ENCODE results near the gene KRTAP4-6. TPM values are rescaled to one million over a fixed set of nuclear protein-coding genes. Genes with fewer than 3 reads are reported as not detected.
"Not testable (repeated sequence)": the region's sequence is repeated elsewhere in the genome, so short reads cannot be mapped to it uniquely, and the experiment has no call there.

The KRTAP4-6 gene
- polyA plus RNA-seq, 1 experiment: not detected

DNA sequence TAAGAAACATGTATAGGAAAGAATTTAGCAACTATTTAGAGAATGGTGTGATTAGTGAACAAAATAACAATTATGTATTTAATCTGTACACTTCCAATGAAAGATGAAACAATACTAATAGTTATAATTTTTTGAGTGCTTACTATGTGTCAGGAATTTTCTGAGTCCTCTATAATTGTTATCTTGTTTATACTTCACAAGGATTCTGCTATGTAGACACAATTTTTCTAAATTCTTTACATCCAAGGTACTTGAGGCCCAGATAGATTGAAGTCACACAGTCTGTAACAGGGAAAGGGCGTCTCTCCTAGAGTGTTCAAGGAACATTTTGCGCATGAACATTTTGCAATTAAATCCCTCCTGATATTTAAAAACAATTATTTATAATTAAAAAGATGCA is 15.3 kb downstream of the KRTAP4-6 start:
- DNase-seq (ENCODE audit: low read depth, low spot score): no peak
- CTCF ChIA-PET: interaction anchor here (1.2 kb wide), 1 partner anchor 424 kb away, joined by 6 read pairs; no protein-coding TSS in a partner anchor

DNA sequence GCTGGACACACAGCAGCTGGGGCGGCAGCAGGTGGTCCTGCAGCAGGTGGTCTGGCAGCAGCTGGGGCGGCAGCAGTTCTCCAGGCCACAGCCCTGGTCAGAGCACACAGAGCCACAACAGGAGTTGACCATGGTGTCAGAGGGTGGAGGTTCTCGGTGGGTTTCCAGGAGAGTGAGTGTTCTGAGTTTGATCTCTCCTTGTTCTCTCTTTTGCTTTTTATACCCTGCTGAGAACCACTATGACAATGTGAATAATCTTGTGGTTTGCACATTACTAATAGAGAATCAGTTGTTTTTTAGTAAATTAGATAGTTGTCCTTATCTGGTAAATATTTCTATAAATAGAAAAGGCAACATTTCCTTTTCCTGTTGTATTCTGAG is 16.4 kb downstream of the KRTAP4-6 start, which contains the start of gene KRTAP4-12:
Gene KRTAP4-12 (minus strand): TSS at position 192 of the 381 bp plus-strand sequence. CDS start 60 bp downstream, at position 132.
- DNase-seq (ENCODE audit: low read depth, low spot score); H3K9me3 ChIP-seq (ENCODE audit: control insufficient read depth, insufficient read depth, low read length); H3K27ac ChIP-seq (ENCODE audit: low read depth, low read length); H3K4me3 ChIP-seq (ENCODE audit: low read depth, low read length); POLR2A ChIA-PET; H3K27me3 ChIP-seq (ENCODE audit: control insufficient read depth, insufficient read depth, low read length): not testable (repeated sequence)
- CTCF ChIA-PET: interaction anchor here (1.2 kb wide), 1 partner anchor 425 kb away, joined by 6 read pairs; no protein-coding TSS in a partner anchor

More for the DNA sequence above, 15.3 kb downstream of the KRTAP4-6 start:
- TF ChIP-seq, protein P1, sequence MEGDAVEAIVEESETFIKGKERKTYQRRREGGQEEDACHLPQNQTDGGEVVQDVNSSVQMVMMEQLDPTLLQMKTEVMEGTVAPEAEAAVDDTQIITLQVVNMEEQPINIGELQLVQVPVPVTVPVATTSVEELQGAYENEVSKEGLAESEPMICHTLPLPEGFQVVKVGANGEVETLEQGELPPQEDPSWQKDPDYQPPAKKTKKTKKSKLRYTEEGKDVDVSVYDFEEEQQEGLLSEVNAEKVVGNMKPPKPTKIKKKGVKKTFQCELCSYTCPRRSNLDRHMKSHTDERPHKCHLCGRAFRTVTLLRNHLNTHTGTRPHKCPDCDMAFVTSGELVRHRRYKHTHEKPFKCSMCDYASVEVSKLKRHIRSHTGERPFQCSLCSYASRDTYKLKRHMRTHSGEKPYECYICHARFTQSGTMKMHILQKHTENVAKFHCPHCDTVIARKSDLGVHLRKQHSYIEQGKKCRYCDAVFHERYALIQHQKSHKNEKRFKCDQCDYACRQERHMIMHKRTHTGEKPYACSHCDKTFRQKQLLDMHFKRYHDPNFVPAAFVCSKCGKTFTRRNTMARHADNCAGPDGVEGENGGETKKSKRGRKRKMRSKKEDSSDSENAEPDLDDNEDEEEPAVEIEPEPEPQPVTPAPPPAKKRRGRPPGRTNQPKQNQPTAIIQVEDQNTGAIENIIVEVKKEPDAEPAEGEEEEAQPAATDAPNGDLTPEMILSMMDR (IDR thresholded peaks at IDR 0.05; ENCODE audit: low read depth, low read length): no peak
- no peak overlapping the region for H3K4me3 ChIP-seq (ENCODE audit: low read depth, low read length)
- H3K9me3 ChIP-seq (ENCODE audit: control insufficient read depth, insufficient read depth, low read length): no peaks in the 10 kb centered on the region
- POLR2A ChIA-PET: no interaction called here
- H3K27ac ChIP-seq (ENCODE audit: low read depth, low read length): no peak overlapping the region
- H3K27me3 ChIP-seq (ENCODE audit: control insufficient read depth, insufficient read depth, low read length): no peaks in the 10 kb centered on the region

DNA sequence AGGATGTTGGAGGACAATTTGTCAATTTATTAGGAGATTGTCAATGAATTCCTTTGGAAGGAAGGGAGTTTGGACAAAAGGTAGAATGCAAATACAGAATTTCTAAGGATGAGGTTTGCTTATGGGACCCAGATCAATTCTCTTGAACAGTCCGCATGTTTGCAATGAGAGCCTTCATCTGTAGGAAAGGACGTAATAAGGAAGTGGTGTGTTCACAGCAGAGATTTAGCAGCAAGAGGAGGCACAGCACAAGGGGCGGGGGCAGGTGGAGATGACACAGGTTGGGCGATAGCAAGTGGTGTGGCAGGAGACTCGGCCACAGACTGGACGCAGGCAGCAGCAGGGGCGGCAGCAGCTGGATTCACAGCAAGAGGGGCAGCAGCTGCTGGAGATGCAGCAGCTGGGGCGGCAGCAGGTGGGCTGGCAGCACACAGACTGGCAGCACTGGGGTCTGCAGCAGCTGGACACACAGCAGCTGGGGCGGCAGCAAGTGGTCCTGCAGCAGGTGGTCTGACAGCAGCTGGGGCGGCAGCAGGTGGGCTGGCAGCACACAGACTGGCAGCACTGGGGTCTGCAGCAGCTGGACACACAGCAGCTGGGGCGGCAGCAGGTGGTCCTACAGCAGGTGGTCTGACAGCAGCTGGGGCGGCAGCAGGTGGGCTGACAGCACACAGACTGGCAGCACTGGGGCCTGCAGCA is 16.9 kb downstream of the KRTAP4-6 start:
- POLR2A ChIA-PET; H3K9me3 ChIP-seq (ENCODE audit: control insufficient read depth, insufficient read depth, low read length); H3K27me3 ChIP-seq (ENCODE audit: control insufficient read depth, insufficient read depth, low read length); CTCF ChIA-PET; DNase-seq (ENCODE audit: low read depth, low spot score); H3K4me3 ChIP-seq (ENCODE audit: low read depth, low read length); H3K27ac ChIP-seq (ENCODE audit: low read depth, low read length): not testable (repeated sequence)

DNA sequence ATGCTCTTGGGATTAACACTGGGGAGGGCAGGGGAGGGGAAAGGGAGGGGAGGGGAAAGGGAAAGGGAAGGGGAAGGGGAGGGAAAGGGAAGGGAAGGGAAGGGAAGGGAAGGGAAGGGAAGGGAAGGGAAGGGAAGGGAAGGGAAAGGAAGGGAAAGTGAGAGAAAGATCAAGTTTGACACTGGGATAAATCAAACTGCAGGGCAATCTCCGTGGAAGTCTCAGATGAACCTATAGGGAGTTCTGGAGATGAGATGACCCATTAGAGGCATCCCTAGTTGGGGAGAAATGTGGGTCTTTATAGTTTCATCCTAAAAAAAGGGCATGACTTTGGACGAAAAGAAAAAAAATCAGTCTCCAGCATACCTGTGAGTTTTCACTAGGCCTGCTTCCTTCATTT is 18.6 kb downstream of the KRTAP4-6 start:
- H3K9me3 ChIP-seq (ENCODE audit: control insufficient read depth, insufficient read depth, low read length): no peaks in the 10 kb centered on the region
- no peak for DNase-seq (ENCODE audit: low read depth, low spot score)
- POLR2A ChIA-PET: no interaction called here
- CTCF ChIA-PET: no interaction called here
- no peak overlapping the region for H3K27ac ChIP-seq (ENCODE audit: low read depth, low read length)
- TF ChIP-seq, protein P1 (IDR thresholded peaks at IDR 0.05; ENCODE audit: low read depth, low read length): no peak
- no peaks in the 10 kb centered on the region for H3K27me3 ChIP-seq (ENCODE audit: control insufficient read depth, insufficient read depth, low read length)
- no peak overlapping the region for H3K4me3 ChIP-seq (ENCODE audit: low read depth, low read length)

DNA sequence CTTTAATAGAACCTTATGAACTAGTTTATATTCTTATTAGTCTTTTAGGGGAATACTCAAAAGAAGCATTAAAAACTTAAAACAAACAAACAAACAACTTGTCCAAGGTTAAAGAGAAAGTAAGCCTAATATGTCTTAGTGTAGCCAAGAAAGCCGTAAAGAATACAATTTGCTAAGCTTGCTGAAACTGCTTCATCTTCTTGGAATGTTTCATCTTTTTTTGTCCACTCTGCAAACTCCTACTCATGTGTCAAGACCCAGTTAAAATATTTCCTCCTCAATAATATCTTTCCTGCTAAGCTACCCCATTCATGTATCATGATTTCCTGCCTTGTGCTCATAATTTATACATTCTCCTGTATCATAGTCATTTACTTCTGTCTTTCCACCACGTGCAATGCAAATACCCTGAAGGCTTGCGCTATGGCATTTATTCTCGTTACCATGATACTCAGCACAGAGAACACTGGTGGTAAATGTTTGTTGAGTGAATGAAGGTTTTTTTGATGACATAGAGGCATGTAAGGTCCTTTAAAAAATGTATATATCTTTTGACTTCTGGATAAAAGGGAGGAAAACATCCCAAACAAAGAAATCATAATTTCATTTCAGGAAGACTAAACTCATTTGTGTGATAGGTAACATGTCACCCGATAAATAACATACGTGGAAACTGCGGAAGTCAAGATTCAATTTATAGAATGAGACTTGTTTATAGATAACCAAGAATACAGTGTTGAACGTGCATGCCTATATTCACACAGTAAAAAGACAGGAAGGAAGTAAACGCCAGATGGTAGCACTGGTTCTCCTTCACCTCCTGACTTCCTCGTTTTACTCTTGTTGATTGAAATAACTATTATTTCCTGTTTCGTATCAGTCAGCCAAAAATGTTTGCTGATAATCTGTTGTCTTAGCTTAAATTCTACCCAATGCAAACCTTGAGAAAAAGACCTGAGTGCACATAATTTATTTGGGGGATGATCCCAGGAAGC is 20.4 kb downstream of the KRTAP4-6 start:
- CTCF ChIA-PET: not testable (repeated sequence)

DNA sequence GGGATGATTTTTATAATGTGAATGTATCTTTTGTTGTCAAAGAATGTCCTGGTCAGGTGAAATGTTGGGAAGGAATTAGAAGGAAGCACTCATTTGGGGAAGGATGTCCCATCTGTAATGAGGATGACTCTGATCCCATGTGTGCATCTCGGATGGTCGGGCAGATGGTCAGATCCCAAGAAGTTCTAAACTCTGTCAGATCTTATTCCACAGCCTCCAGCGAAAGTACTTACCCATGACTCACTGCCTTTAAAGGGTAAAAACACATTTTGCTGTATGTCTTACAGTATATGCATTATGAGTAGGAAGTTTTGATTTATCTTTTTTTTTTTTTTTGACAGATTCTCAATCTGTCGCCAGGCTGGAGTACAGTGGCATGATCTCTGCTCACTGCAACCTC is 21.6 kb downstream of the KRTAP4-6 start:
- TF ChIP-seq, protein P1 (IDR thresholded peaks at IDR 0.05; ENCODE audit: low read depth, low read length): no peak
- no peak for DNase-seq (ENCODE audit: low read depth, low spot score)

More for the DNA sequence above, 20.4 kb downstream of the KRTAP4-6 start:
- H3K4me3 ChIP-seq (ENCODE audit: low read depth, low read length); H3K27ac ChIP-seq (ENCODE audit: low read depth, low read length); H3K27me3 ChIP-seq (ENCODE audit: control insufficient read depth, insufficient read depth, low read length); H3K9me3 ChIP-seq (ENCODE audit: control insufficient read depth, insufficient read depth, low read length); POLR2A ChIA-PET; DNase-seq (ENCODE audit: low read depth, low spot score): not testable (repeated sequence)

DNA sequence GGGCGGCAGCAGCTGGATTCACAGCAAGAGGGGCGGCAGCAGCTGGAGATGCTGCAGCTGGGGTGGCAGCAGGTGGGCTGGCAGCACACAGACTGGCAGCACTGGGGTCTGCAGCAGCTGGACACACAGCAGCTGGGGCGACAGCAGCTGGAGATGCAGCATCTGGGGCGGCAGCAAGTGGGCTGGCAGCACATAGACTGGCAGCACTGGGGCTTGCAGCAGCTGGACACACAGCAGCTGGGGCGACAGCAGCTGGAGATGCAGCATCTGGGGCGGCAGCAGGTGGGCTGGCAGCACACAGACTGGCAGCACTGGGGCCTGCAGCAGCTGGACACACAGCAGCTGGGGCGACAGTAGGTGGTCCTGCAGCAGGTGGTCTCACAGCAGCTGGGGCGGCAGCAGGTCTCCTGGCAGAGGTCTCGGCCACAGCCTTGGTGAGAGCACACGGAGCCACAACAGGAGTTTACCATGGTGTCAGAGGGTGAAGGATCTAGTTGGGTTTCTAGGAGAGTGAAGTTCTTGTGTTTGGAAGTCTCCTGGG is 22.4 kb downstream of the KRTAP4-6 start, which contains the start of gene KRTAP4-11:
Gene KRTAP4-11 (minus strand): TSS at position 528 of the 541 bp plus-strand sequence. CDS start 58 bp downstream, at position 470.
- H3K9me3 ChIP-seq (ENCODE audit: control insufficient read depth, insufficient read depth, low read length); H3K27me3 ChIP-seq (ENCODE audit: control insufficient read depth, insufficient read depth, low read length); CTCF ChIA-PET; H3K27ac ChIP-seq (ENCODE audit: low read depth, low read length); POLR2A ChIA-PET; H3K4me3 ChIP-seq (ENCODE audit: low read depth, low read length); DNase-seq (ENCODE audit: low read depth, low spot score): not testable (repeated sequence)

More for the DNA sequence above, 21.6 kb downstream of the KRTAP4-6 start:
- CTCF ChIA-PET: no interaction called here
- H3K4me3 ChIP-seq (ENCODE audit: low read depth, low read length): no peak overlapping the region
- H3K27me3 ChIP-seq (ENCODE audit: control insufficient read depth, insufficient read depth, low read length): no peaks in the 10 kb centered on the region
- no peak overlapping the region for H3K27ac ChIP-seq (ENCODE audit: low read depth, low read length)
- H3K9me3 ChIP-seq (ENCODE audit: control insufficient read depth, insufficient read depth, low read length): no peaks in the 10 kb centered on the region
- POLR2A ChIA-PET: no interaction called here

Data from AG04450 (cell line).